Calu3 (cell line): ENCODE measurements around the gene TENM3. TPM values are rescaled to one million over a fixed set of nuclear protein-coding genes. Genes with fewer than 3 reads are reported as not detected.

Experiments used
- BruUV-seq: library from RNA; stranded (reverse); fragments of 400-500 nt; replicated peaks from 2 replicates; lab custom pipeline; 2021; lab: Mats Ljungman, UMichigan
- CTCF ChIA-PET: fragments of 300-600 bp; sonication (Branson Sonifier 250); formaldehyde crosslinking; loops from one replicate; lab custom pipeline; 2022; ENCODE audit warnings: antibody characterized with exemption; lab: Charles Lee
- DNase-seq: peaks from one replicate; pipeline ENCODE4 v3.0.0; 2022
- H3K27ac Mint-ChIP-seq: one replicate; pipeline ENCODE4 v1.8.0; 2022; ENCODE audit warnings: mixed read lengths; ENCODE audit not compliant: unreplicated experiment
- H3K27me3 Mint-ChIP-seq: one replicate; pipeline ENCODE4 v1.8.0; 2022; ENCODE audit warnings: mixed read lengths; ENCODE audit not compliant: unreplicated experiment
- H3K36me3 Mint-ChIP-seq: one replicate; pipeline ENCODE4 v1.8.0; 2022; ENCODE audit warnings: mild to moderate bottlenecking, moderate library complexity, mixed read lengths; ENCODE audit not compliant: insufficient read depth, unreplicated experiment
- H3K4me1 Mint-ChIP-seq: one replicate; pipeline ENCODE4 v1.8.0; 2022; ENCODE audit warnings: mild to moderate bottlenecking, low read depth, mixed read lengths; ENCODE audit not compliant: unreplicated experiment
- H3K4me3 Mint-ChIP-seq: one replicate; pipeline ENCODE4 v1.8.0; 2022; ENCODE audit warnings: mild to moderate bottlenecking, low read depth, moderate library complexity, mixed read lengths; ENCODE audit not compliant: unreplicated experiment
- H3K9me3 Mint-ChIP-seq: one replicate; pipeline ENCODE4 v1.8.0; 2022; ENCODE audit warnings: low read depth, mixed read lengths; ENCODE audit not compliant: unreplicated experiment
- intact Hi-C: fragments of 100-400 bp; cut with micrococcal nuclease; formaldehyde crosslinking; loops from one replicate; pipeline ENCODE4 v1.10.0; 2022; ENCODE audit not compliant: unreplicated experiment
- total RNA-seq: library from RNA; stranded (reverse); gene quantifications from 2 replicates; pipeline ENCODE4 v1.2.3, GENCODE V29; 2022
- TF ChIP-seq, protein P1 (sequence below): fragments of 200-600 bp; IDR thresholded peaks from one replicate; pipeline ENCODE4 v1.8.0; 2022; ENCODE audit warnings: antibody characterized with exemption; ENCODE audit not compliant: unreplicated experiment

The TENM3 gene
- total RNA-seq, 1 experiment from 2014 or later = 5.9 TPM

DNA sequence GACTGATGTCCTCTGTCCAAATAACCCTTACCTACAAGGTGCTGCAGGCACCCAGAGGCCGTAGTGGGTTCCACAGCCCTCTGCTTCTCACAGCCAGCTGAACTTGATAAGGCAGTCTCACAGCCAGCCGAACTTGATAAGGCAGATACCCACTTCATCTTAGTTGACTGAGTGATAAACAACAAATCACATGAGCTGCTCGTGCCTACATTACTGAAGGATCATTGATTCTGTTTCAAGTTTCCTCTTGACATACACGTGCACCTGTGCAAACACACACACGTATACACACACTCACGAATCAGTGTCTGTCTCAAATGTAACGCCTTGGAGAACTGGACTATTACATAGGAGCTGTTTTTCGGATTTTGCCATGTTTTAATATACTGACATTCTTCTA is 397.7 kb downstream of the TENM3 start:
- no TSS peak for BruUV-seq
- no peak for DNase-seq
- TF ChIP-seq, protein P1, sequence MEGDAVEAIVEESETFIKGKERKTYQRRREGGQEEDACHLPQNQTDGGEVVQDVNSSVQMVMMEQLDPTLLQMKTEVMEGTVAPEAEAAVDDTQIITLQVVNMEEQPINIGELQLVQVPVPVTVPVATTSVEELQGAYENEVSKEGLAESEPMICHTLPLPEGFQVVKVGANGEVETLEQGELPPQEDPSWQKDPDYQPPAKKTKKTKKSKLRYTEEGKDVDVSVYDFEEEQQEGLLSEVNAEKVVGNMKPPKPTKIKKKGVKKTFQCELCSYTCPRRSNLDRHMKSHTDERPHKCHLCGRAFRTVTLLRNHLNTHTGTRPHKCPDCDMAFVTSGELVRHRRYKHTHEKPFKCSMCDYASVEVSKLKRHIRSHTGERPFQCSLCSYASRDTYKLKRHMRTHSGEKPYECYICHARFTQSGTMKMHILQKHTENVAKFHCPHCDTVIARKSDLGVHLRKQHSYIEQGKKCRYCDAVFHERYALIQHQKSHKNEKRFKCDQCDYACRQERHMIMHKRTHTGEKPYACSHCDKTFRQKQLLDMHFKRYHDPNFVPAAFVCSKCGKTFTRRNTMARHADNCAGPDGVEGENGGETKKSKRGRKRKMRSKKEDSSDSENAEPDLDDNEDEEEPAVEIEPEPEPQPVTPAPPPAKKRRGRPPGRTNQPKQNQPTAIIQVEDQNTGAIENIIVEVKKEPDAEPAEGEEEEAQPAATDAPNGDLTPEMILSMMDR = no peak
- Mint-ChIP-seq H3K27me3 (no peaks in the 10 kb centered on the region), H3K27ac (no peak overlapping the region), H3K36me3 (no peaks in the 10 kb centered on the region), H3K9me3 (peaks cover under 1% of the 10 kb centered on the region), H3K4me1 (no peaks in the 10 kb centered on the region), H3K4me3 (no peak overlapping the region)
- intact Hi-C loops = no loop called here
- CTCF ChIA-PET = no interaction called here

DNA sequence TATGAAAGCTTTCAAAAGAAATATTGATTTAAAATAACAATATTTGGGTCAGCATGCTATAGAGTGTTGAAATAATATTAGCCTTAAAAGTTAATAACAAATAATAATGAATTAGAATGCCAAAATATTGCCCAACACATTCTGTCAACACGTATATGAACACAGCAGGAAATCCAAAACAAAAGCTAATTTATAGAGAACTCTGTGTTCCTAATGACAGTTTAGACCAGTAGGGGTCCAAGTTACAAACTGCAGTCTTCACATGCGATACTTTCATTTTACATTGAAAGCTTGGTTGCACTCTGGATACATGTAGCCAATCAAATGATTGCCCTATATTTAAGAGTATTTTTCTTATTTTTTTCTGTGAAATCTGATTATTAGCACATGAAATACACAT is 399.6 kb downstream of the TENM3 start:
- Mint-ChIP-seq H3K9me3 (peaks cover 2% of the 10 kb centered on the region), H3K27ac (no peak overlapping the region), H3K36me3 (no peaks in the 10 kb centered on the region), H3K4me3 (no peak overlapping the region), H3K27me3 (no peaks in the 10 kb centered on the region), H3K4me1 (no peaks in the 10 kb centered on the region)
- intact Hi-C loops = no loop called here
- BruUV-seq = no TSS peak
- no peak for DNase-seq
- CTCF ChIA-PET = no interaction called here
- TF ChIP-seq, protein P1 = no peak

DNA sequence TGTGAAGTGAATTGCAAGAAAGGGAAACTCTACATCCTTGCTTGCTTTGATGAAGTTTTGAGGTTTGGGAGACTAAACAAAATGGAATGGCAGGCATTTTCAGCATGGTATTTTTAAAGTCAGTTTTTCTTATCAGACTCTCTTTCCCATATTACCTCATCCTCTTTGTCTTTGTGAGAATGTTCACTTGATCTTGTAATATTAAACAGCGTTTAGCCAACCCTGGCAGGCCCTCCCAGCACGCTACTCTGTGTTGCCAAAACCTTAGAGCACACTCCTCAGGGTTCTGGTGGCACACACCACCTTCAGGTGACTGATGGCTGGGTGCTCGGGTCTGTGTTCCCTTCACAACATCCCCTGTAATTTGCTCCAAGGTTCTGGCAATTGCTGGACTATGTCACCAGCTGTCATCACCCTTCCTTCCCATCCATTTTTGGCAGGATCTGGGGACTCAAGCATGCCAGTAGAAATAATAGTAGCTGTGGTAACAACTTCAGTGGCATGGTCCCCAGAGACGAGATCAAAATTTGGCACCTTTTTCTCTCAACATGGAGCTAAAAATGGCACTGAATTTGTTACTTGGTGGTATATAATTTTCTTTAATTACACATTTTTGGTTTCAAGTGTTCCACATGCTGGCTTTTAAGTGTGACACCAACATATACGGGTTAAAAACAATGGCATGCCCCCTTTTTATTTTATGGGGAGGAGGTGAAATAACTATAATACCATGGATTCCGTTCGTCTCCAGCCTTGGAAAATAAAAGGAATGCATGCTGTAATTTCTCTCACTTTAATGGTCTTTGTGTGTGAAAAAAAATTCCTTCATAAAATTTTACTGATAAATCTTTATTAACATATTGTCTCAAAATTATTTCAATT is 400.8 kb downstream of the TENM3 start:
- CTCF ChIA-PET = no interaction called here
- DNase-seq = no peak
- intact Hi-C loops = no loop called here
- no peak overlapping the region for H3K27ac Mint-ChIP-seq
- H3K36me3 Mint-ChIP-seq = no peaks in the 10 kb centered on the region
- TF ChIP-seq, protein P1 = no peak
- H3K4me3 Mint-ChIP-seq = no peak overlapping the region
- H3K9me3 Mint-ChIP-seq = peaks cover 2% of the 10 kb centered on the region
- no peaks in the 10 kb centered on the region for H3K27me3 Mint-ChIP-seq
- no TSS peak for BruUV-seq
- no peaks in the 10 kb centered on the region for H3K4me1 Mint-ChIP-seq

DNA sequence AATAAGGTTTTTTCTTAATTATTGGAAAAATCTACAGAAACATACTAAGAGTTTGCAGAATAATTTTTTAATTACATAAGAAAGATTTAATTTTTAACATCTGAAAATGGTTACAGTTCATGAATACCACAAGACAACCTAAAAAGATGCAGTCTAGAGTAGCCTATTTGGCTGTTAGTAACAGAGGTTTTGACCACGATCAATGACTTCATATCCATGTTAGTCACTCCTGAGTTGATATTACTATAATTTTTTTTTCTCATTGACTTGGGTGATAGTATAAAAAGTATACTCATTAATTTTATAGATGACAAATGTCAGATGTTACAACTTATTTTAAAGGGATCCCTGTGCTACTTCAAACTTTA is 401.5 kb downstream of the TENM3 start:
- BruUV-seq = no TSS peak
- Mint-ChIP-seq H3K27ac (no peak overlapping the region), H3K9me3 (peaks cover 2% of the 10 kb centered on the region), H3K4me1 (no peaks in the 10 kb centered on the region), H3K4me3 (no peak overlapping the region), H3K27me3 (no peaks in the 10 kb centered on the region), H3K36me3 (no peaks in the 10 kb centered on the region)
- intact Hi-C loops = no loop called here
- TF ChIP-seq, protein P1 = no peak
- no peak for DNase-seq
- CTCF ChIA-PET = no interaction called here
